ENCODE measurements around the gene TMPRSS15.

DNA sequence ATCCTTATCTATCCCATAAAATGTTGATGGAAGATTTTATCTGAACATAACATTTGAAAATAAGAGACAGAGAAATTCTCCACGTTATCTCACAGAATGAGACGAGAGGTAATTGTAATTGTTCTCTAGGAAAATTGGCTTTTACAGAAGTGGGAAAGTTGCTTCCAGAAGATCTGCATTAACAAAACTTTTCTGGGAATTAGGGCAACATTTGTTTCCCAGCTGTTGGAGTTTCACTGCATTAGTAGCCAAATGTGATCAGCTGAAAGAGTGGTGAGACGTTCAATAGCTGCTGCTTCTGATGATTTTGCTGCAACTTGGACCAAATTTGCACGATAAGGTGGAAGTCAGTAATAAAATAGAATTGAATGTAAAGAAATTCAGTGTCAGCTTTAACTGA is 151.3 kb downstream of the TMPRSS15 start:
- no peak for TF ChIP-seq POLR2AphosphoS5 (IDR thresholded peaks at IDR 0.05)
- TF ChIP-seq, protein P1, sequence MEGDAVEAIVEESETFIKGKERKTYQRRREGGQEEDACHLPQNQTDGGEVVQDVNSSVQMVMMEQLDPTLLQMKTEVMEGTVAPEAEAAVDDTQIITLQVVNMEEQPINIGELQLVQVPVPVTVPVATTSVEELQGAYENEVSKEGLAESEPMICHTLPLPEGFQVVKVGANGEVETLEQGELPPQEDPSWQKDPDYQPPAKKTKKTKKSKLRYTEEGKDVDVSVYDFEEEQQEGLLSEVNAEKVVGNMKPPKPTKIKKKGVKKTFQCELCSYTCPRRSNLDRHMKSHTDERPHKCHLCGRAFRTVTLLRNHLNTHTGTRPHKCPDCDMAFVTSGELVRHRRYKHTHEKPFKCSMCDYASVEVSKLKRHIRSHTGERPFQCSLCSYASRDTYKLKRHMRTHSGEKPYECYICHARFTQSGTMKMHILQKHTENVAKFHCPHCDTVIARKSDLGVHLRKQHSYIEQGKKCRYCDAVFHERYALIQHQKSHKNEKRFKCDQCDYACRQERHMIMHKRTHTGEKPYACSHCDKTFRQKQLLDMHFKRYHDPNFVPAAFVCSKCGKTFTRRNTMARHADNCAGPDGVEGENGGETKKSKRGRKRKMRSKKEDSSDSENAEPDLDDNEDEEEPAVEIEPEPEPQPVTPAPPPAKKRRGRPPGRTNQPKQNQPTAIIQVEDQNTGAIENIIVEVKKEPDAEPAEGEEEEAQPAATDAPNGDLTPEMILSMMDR (IDR thresholded peaks at IDR 0.05): no peak
- TF ChIP-seq EP300 (IDR thresholded peaks at IDR 0.05): no peak

Data from upper lobe of left lung (tissue), 4 donors.